Endodermal cell (in vitro differentiated cells): ENCODE results near the gene GRIN2C. TPM values are rescaled to one million over a fixed set of nuclear protein-coding genes. Genes with fewer than 3 reads are reported as not detected.

Experiments used
- DNase-seq: peaks from one replicate; pipeline ENCODE4 v3.0.0-alpha.2; 2017
- H3K27ac ChIP-seq: 2 replicates; pipeline ENCODE4 v1.5.1; 2013; ENCODE audit warnings: mild to moderate bottlenecking, low read depth, low read length, moderate library complexity
- H3K27me3 ChIP-seq: 2 replicates; pipeline ENCODE4 v1.6.1; 2013; ENCODE audit warnings: mild to moderate bottlenecking, low read length, moderate library complexity; ENCODE audit not compliant: insufficient read depth, control insufficient read depth, poor library complexity, severe bottlenecking
- H3K36me3 ChIP-seq: 2 replicates; pipeline ENCODE4 v1.7.0; 2013; ENCODE audit warnings: mild to moderate bottlenecking, low read length, moderate library complexity; ENCODE audit not compliant: control insufficient read depth, insufficient read depth
- H3K4me1 ChIP-seq: one replicate; pipeline ENCODE4 v1.7.0; 2013; ENCODE audit warnings: low read length; ENCODE audit not compliant: control insufficient read depth, insufficient read depth
- H3K4me3 ChIP-seq: 2 replicates; pipeline ENCODE4 v1.5.1; 2013; ENCODE audit warnings: mild to moderate bottlenecking, low read length, moderate library complexity
- H3K9ac ChIP-seq: 2 replicates; pipeline ENCODE4 v1.6.1; 2013; ENCODE audit warnings: mild to moderate bottlenecking, low read length, moderate library complexity; ENCODE audit not compliant: poor library complexity, severe bottlenecking; ENCODE audit errors: extremely low read depth
- H3K9me3 ChIP-seq: 2 replicates; pipeline ENCODE4 v1.6.1; 2013; ENCODE audit warnings: mild to moderate bottlenecking, low read length, moderate library complexity; ENCODE audit not compliant: control insufficient read depth
- H3K27ac Mint-ChIP-seq: 2 replicates; pipeline ENCODE4 v1.8.0; 2020; ENCODE audit warnings: mixed read lengths
- H3K27me3 Mint-ChIP-seq: 2 replicates; pipeline ENCODE4 v1.8.0; 2021; ENCODE audit warnings: mild to moderate bottlenecking, mixed read lengths; ENCODE audit not compliant: insufficient read depth
- H3K36me3 Mint-ChIP-seq: 2 replicates; pipeline ENCODE4 v1.8.0; 2020; ENCODE audit warnings: low read depth, mixed read lengths
- H3K4me1 Mint-ChIP-seq: 2 replicates; pipeline ENCODE4 v1.8.0; 2020; ENCODE audit warnings: mixed read lengths
- H3K4me3 Mint-ChIP-seq: 2 replicates; pipeline ENCODE4 v1.8.0; 2020; ENCODE audit warnings: mild to moderate bottlenecking, moderate library complexity, mixed read lengths
- H3K9me3 Mint-ChIP-seq: 2 replicates; pipeline ENCODE4 v1.8.0; 2020; ENCODE audit warnings: mild to moderate bottlenecking, mixed read lengths
- WGBS, 2 experiments: methylation state at CpG; one replicate each; pipeline versions ENCODE4 v1.1.5 to v1.1.7; 2013; ENCODE audit warnings: missing lambda C conversion rate in 2 of 2, mixed read lengths in 1 of 2; ENCODE audit not compliant: insufficient coverage in 1 of 2, insufficient read length in 1 of 2; 5-methylcytosine and 5-hydroxymethylcytosine counted together
- total RNA-seq, 2 donors: library from RNA; stranded (reverse); fragmentation: NEBNext Ultra II Directional in 1 of 2; extraction: Animal tissue kit (Norgen Biotek cat#: 25700) in 1 of 2; gene quantifications; 2 replicates in 1 of 2; 3 replicates in 1 of 2; pipeline ENCODE4 v1.2.1, GENCODE V29; 2021
- TF ChIP-seq, protein P1 (sequence below): fragments of 200-600 bp; sonication (generic); conservative IDR thresholded peaks from 2 replicates; pipeline ENCODE4 v1.5.0; 2021; ENCODE audit warnings: antibody characterized with exemption, mild to moderate bottlenecking

The GRIN2C gene
- total RNA-seq, 2 donors from 2014 or later, result 0.24 to 0.31 TPM

DNA sequence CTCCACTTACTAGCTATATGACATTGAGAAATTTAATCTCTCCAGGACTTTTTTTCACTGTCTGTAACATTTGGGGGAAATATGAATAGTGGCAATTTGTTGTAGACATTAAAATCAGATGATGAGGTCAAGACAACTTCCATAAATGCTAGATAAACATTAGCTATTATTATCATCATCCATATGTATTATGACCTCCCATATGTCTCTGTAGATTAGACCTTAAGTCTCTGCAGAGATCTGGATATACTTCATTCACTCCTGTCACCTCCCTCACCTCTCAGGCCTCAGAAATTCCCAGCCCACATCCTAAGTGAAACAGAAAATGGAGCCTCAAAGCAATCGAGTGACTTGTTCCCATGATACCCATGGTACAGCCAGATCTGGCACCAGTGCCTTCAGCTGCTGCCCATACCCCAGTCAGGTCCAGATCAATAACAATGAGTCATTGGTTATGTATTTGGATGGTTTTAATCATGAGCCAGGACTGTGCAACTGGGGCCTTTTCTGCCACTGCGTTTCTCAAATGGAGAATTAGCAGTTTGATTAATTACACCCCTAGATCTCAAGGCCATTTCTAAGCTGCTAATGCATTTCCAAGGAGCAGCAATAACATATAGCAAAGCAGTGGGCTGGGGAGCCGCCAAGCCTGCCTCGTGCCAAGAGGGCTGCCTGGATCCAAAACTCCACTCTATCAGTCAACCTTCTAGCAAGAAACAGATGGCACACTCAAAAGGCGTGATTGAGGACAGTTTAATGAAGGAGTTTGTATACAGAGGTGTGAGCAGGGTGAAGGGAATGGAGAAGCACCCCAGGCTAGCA lies 15.7 kb upstream of the GRIN2C start:
- Histone ChIP-seq H3K9me3 (no peaks in the 10 kb centered on the region), H3K36me3 (no peaks in the 10 kb centered on the region), H3K27me3 (no peaks in the 10 kb centered on the region), H3K4me3 (no peak overlapping the region), H3K27ac (no peak overlapping the region), H3K4me1 (no peaks in the 10 kb centered on the region), H3K9ac (no peak overlapping the region)
- peaks cover 8% of the 10 kb centered on the region for H3K27me3 Mint-ChIP-seq
- H3K4me3 Mint-ChIP-seq, result no peak overlapping the region
- H3K4me1 Mint-ChIP-seq, result peaks cover 16% of the 10 kb centered on the region
- no peaks in the 10 kb centered on the region for H3K9me3 Mint-ChIP-seq
- no peak for DNase-seq
- no peak overlapping the region for H3K27ac Mint-ChIP-seq
- TF ChIP-seq, protein P1, sequence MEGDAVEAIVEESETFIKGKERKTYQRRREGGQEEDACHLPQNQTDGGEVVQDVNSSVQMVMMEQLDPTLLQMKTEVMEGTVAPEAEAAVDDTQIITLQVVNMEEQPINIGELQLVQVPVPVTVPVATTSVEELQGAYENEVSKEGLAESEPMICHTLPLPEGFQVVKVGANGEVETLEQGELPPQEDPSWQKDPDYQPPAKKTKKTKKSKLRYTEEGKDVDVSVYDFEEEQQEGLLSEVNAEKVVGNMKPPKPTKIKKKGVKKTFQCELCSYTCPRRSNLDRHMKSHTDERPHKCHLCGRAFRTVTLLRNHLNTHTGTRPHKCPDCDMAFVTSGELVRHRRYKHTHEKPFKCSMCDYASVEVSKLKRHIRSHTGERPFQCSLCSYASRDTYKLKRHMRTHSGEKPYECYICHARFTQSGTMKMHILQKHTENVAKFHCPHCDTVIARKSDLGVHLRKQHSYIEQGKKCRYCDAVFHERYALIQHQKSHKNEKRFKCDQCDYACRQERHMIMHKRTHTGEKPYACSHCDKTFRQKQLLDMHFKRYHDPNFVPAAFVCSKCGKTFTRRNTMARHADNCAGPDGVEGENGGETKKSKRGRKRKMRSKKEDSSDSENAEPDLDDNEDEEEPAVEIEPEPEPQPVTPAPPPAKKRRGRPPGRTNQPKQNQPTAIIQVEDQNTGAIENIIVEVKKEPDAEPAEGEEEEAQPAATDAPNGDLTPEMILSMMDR, result no peak
- H3K36me3 Mint-ChIP-seq, result peaks cover 2% of the 10 kb centered on the region
- WGBS, 2 experiments, result 90 to 91% methylated on average over 2 to 5 of the region's 5 CpGs

DNA sequence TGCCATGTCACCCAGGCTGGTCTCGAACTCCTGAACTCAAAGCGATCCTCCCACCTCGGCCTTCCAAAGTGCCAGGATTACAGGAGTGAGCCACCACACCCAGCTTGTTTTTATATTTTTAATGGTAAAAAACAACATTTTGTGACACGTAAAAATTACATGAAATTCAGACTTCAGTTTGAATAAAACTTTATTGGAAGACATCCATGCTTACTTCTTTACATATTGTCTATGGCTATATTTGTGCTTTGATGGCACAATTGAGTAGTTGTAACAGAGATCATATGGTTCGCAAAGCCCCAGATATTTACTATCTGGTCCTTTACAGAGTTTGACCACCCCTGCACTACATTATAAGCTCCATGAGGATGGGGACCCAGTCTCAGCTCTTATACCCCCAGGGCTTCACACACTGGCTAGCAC lies 14.9 kb upstream of the GRIN2C start:
- Histone ChIP-seq H3K36me3 (peaks cover 3% of the 10 kb centered on the region), H3K4me1 (no peaks in the 10 kb centered on the region), H3K4me3 (no peak overlapping the region), H3K9ac (no peak overlapping the region), H3K27ac (no peak overlapping the region), H3K9me3 (no peaks in the 10 kb centered on the region), H3K27me3 (no peaks in the 10 kb centered on the region)
- TF ChIP-seq, protein P1, result no peak
- Mint-ChIP-seq H3K36me3 (peaks cover 2% of the 10 kb centered on the region), H3K27ac (no peak overlapping the region), H3K27me3 (peaks cover 7% of the 10 kb centered on the region), H3K9me3 (no peaks in the 10 kb centered on the region), H3K4me1 (peaks cover 16% of the 10 kb centered on the region), H3K4me3 (no peak overlapping the region)
- 95 to 100% methylated on average over 1 to 5 of the region's 5 CpGs for WGBS, 2 experiments
- DNase-seq, result no peak

DNA sequence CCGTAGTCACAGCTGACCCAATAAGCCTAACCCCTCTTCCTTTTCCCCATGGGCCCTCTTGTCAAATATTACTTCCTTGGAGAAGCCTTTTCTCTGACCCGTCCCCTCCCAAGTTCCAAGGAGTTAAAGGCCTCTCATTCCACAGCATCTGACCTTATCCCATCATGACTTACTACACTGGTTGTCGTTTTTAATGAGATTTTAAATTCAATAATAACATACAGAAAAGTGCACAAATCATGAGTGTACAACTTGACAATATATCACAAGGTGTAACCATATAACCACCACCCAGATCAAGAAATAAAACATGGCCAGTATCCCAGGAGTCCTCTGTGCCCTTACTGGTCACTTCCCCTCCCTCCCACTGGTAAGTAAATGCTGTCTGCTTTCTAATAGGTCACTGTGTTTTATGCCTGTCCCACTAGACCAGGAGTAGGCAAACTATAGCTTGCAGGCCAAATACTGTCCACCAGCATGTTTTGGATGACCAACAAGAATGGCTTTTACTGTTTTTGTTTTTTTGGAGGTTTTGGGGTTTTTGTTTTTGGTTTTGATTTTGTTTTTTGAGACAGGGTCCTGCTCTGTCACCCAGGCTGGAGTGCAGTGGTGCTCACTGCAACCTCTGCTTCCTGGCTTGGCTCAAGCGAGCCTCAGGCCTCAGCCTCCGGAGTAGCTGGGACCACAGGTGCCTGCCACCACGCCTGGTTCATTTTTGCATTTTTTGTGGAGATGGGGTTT lies 14.4 kb upstream of the GRIN2C start:
- Mint-ChIP-seq H3K9me3 (no peaks in the 10 kb centered on the region), H3K27me3 (peaks cover 6% of the 10 kb centered on the region), H3K4me3 (peak overlapping the region; percentile 73), H3K4me1 (peaks cover 16% of the 10 kb centered on the region), H3K36me3 (peaks cover 4% of the 10 kb centered on the region), H3K27ac (peak overlapping the region; percentile 96)
- DNase-seq, result no peak
- Histone ChIP-seq H3K4me3 (peak overlapping the region; percentile 95), H3K27me3 (no peaks in the 10 kb centered on the region), H3K9me3 (no peaks in the 10 kb centered on the region), H3K4me1 (no peaks in the 10 kb centered on the region), H3K27ac (no peak overlapping the region), H3K9ac (peak overlapping the region; percentile 86), H3K36me3 (peaks cover 3% of the 10 kb centered on the region)
- 66 to 69% methylated on average over 4 to 6 of the region's 6 CpGs for WGBS, 2 experiments
- TF ChIP-seq, protein P1, result no peak
